Activated T-helper 1 cell treated with Interleukin-2 at 50 U/mL for 16 hours (primary cell): Measurements from ENCODE around the gene FCRLA.

ENCODE experiments used
- DNase-seq: peaks from one replicate; pipeline ENCODE4 v3.0.0-alpha.2; 2020; ENCODE audit warnings: low read depth

Gene FCRLA

GRCh38 chr1:161731981-161732718 lies 25.1 kb downstream of the FCRLA start:
- DNase-seq = no peak

GRCh38 chr1:161733526-161733925 lies 26.5 kb downstream of the FCRLA start:
- DNase-seq = no peak

- no peak for DNase-seq
Measured at GRCh38 chr1:161735837-161736236, 28.8 kb downstream of the FCRLA start.

GRCh38 chr1:161736335-161736969 lies 29.4 kb downstream of the FCRLA start:
- DNase-seq = no peak

- DNase-seq = no peak
Measured at GRCh38 chr1:161737625-161738024, 30.6 kb downstream of the FCRLA start.

GRCh38 chr1:161738627-161739287 lies 31.7 kb downstream of the FCRLA start:
- peak; percentile 26 for DNase-seq

GRCh38 chr1:161739865-161740566 lies 33.0 kb downstream of the FCRLA start:
- no peak for DNase-seq

GRCh38 chr1:161740921-161741320 lies 33.9 kb downstream of the FCRLA start:
- no peak for DNase-seq

- DNase-seq = no peak
Measured at GRCh38 chr1:161743231-161743630, 36.2 kb downstream of the FCRLA start.

- DNase-seq = no peak
Measured at GRCh38 chr1:161747801-161748200, 40.8 kb downstream of the FCRLA start.

- DNase-seq = peak; percentile 78
Measured at GRCh38 chr1:161749509-161750407, 42.7 kb downstream of the FCRLA start, which contains the start of gene DUSP12. Gene DUSP12 (plus strand): TSS chr1:161749786. CDS start chr1:161749802, 16 bp downstream.

- no peak for DNase-seq
Measured at GRCh38 chr1:161763522-161764098, 56.6 kb downstream of the FCRLA start.
